Suprapubic skin (tissue), 4 donors: ENCODE measurements around the gene SLC25A14. TPM values are rescaled to one million over a fixed set of nuclear protein-coding genes. Genes with fewer than 3 reads are reported as not detected.
A peak's percentile ranks its signal among the peaks of the same experiment; 100 is the strongest.

Source experiments
- DNase-seq, 2 donors: peaks; one replicate each; pipeline ENCODE4 v3.0.0-alpha.2; 2019; ENCODE audit warnings: low spot score in 2 of 2
- H3K27ac ChIP-seq: fragments of 200-600 bp; sonication (generic); one replicate; pipeline ENCODE4 v1.5.1; 2019
- H3K27me3 ChIP-seq: fragments of 200-600 bp; sonication (generic); one replicate; pipeline ENCODE4 v1.5.1; 2019
- H3K36me3 ChIP-seq: fragments of 200-600 bp; sonication (generic); one replicate; pipeline ENCODE4 v1.5.1; 2019
- H3K4me1 ChIP-seq: fragments of 200-600 bp; sonication (generic); one replicate; pipeline ENCODE4 v1.5.1; 2019
- H3K4me3 ChIP-seq: fragments of 200-600 bp; sonication (generic); one replicate; pipeline ENCODE4 v1.5.1; 2019; ENCODE audit warnings: mild to moderate bottlenecking
- H3K9me3 ChIP-seq: fragments of 200-600 bp; sonication (generic); one replicate; pipeline ENCODE4 v1.5.1; 2019
- CTCF ChIP-seq, 2 donors: fragments of 200-600 bp in 1 of 2; fragments of 450-650 bp in 1 of 2; sonication (generic) in 1 of 2; IDR thresholded peaks; one replicate each; pipeline ENCODE4 v1.5.1; 2016 to 2019; ENCODE audit warnings: antibody characterized with exemption in 2 of 2, mild to moderate bottlenecking in 1 of 2, moderate library complexity in 1 of 2
- EP300 ChIP-seq: sonication (generic); formaldehyde crosslinking; IDR thresholded peaks from one replicate; pipeline ENCODE4 v1.6.1; 2017; ENCODE audit warnings: antibody characterized with exemption
- POLR2A ChIP-seq, 2 donors: fragments of 450-650 bp; IDR thresholded peaks; one replicate each; pipeline ENCODE4 v1.6.1; 2017; ENCODE audit warnings: antibody characterized with exemption in 2 of 2, mild to moderate bottlenecking in 2 of 2, moderate library complexity in 2 of 2
- POLR2AphosphoS5 ChIP-seq, 3 donors: sonication (generic); formaldehyde crosslinking; IDR thresholded peaks; one replicate each; pipeline ENCODE4 v1.6.1; 2017; ENCODE audit warnings: antibody characterized with exemption in 3 of 3
- WGBS: methylation state at CpG from one replicate; pipeline ENCODE4 v1.1.5; 2018; 5-methylcytosine and 5-hydroxymethylcytosine counted together
- total RNA-seq, 4 donors: library from RNA; depleted of rRNA; stranded (reverse); fragments of >200 nt; gene quantifications; one replicate each; pipeline ENCODE4 v1.1.0, GENCODE V29; 2016

The SLC25A14 gene
- total RNA-seq, 4 donors from 2014 or later: 11.1 to 45.8 (median 15.7) TPM

GRCh38 chrX:130402208-130402684, 62.5 kb downstream of the SLC25A14 start:
- Histone ChIP-seq H3K27ac (peak overlapping the region; percentile 77), H3K4me3 (peak overlapping the region; percentile 68), H3K27me3 (no peaks in the 10 kb centered on the region), H3K9me3 (no peaks in the 10 kb centered on the region), H3K36me3 (peaks cover 4% of the 10 kb centered on the region), H3K4me1 (peaks cover 6% of the 10 kb centered on the region)
- DNase-seq: no peak
- 45% methylated on average over 13 of the region's 13 CpGs for WGBS
- TF ChIP-seq EP300 (no peak), POLR2AphosphoS5 (IDR thresholded peaks at IDR 0.05) (no peak), CTCF (IDR thresholded peaks at IDR 0.05) (no peak), POLR2A (IDR thresholded peaks at IDR 0.05) (no peak)

GRCh38 chrX:130413415-130413814, 73.7 kb downstream of the SLC25A14 start:
- Histone ChIP-seq H3K36me3 (peaks cover 18% of the 10 kb centered on the region), H3K4me3 (no peak overlapping the region)

GRCh38 chrX:130414800-130415199, 75.1 kb downstream of the SLC25A14 start:
- 92% methylated on average over 5 of the region's 5 CpGs for WGBS

More at GRCh38 chrX:130413415-130413814, 73.7 kb downstream of the SLC25A14 start:
- no peak for DNase-seq
- 55% methylated on average over 2 of the region's 2 CpGs for WGBS
- TF ChIP-seq CTCF (IDR thresholded peaks at IDR 0.05) (no peak), POLR2A (IDR thresholded peaks at IDR 0.05) (no peak), POLR2AphosphoS5 (IDR thresholded peaks at IDR 0.05) (no peak), EP300 (no peak)
- H3K9me3 ChIP-seq: no peaks in the 10 kb centered on the region
- H3K4me1 ChIP-seq: no peaks in the 10 kb centered on the region
- no peaks in the 10 kb centered on the region for H3K27me3 ChIP-seq
- no peak overlapping the region for H3K27ac ChIP-seq

GRCh38 chrX:130415201-130415600, 75.5 kb downstream of the SLC25A14 start:
- Histone ChIP-seq H3K4me3 (no peak overlapping the region), H3K9me3 (no peaks in the 10 kb centered on the region), H3K27ac (no peak overlapping the region), H3K27me3 (no peaks in the 10 kb centered on the region), H3K4me1 (no peaks in the 10 kb centered on the region), H3K36me3 (peaks cover 12% of the 10 kb centered on the region)
- 90% methylated on average over 7 of the region's 7 CpGs for WGBS
- DNase-seq: no peak
- TF ChIP-seq POLR2AphosphoS5 (IDR thresholded peaks at IDR 0.05) (no peak), POLR2A (IDR thresholded peaks at IDR 0.05) (no peak), CTCF (IDR thresholded peaks at IDR 0.05) (no peak), EP300 (no peak)

More at GRCh38 chrX:130414800-130415199, 75.1 kb downstream of the SLC25A14 start:
- TF ChIP-seq EP300 (no peak), CTCF (IDR thresholded peaks at IDR 0.05) (no peak), POLR2AphosphoS5 (IDR thresholded peaks at IDR 0.05) (no peak), POLR2A (IDR thresholded peaks at IDR 0.05) (no peak)
- Histone ChIP-seq H3K36me3 (peaks cover 13% of the 10 kb centered on the region), H3K27ac (no peak overlapping the region), H3K27me3 (no peaks in the 10 kb centered on the region), H3K9me3 (no peaks in the 10 kb centered on the region), H3K4me1 (no peaks in the 10 kb centered on the region), H3K4me3 (no peak overlapping the region)
- no peak for DNase-seq

GRCh38 chrX:130416785-130417184, 77.1 kb downstream of the SLC25A14 start:
- TF ChIP-seq CTCF (IDR thresholded peaks at IDR 0.05) (no peak), POLR2AphosphoS5 (IDR thresholded peaks at IDR 0.05) (no peak), EP300 (no peak), POLR2A (IDR thresholded peaks at IDR 0.05) (no peak)
- no peak overlapping the region for H3K4me3 ChIP-seq
- H3K27ac ChIP-seq: no peak overlapping the region
- no peaks in the 10 kb centered on the region for H3K27me3 ChIP-seq
- H3K4me1 ChIP-seq: no peaks in the 10 kb centered on the region
- 66% methylated on average over 4 of the region's 4 CpGs for WGBS
- peaks cover 4% of the 10 kb centered on the region for H3K36me3 ChIP-seq
- no peaks in the 10 kb centered on the region for H3K9me3 ChIP-seq
- DNase-seq: no peak
